ENCODE results near the gene WDR20. TPM values are rescaled to one million over a fixed set of nuclear protein-coding genes. Genes with fewer than 3 reads are reported as not detected.

Gene WDR20
- total RNA-seq, 4 donors from 2014 or later, result 21.3 to 31.3 (median 24.6) TPM

- Histone ChIP-seq H3K27me3 (no peaks in the 10 kb centered on the region), H3K9me3 (no peaks in the 10 kb centered on the region), H3K4me1 (no peaks in the 10 kb centered on the region), H3K27ac (no peak overlapping the region), H3K36me3 (no peaks in the 10 kb centered on the region), H3K4me3 (no peak overlapping the region)
- TF ChIP-seq EP300 (IDR thresholded peaks at IDR 0.05; ENCODE audit: low read depth), result no peak
- no peak for TF ChIP-seq POLR2AphosphoS5 (IDR thresholded peaks at IDR 0.05)
- TF ChIP-seq, protein P1, sequence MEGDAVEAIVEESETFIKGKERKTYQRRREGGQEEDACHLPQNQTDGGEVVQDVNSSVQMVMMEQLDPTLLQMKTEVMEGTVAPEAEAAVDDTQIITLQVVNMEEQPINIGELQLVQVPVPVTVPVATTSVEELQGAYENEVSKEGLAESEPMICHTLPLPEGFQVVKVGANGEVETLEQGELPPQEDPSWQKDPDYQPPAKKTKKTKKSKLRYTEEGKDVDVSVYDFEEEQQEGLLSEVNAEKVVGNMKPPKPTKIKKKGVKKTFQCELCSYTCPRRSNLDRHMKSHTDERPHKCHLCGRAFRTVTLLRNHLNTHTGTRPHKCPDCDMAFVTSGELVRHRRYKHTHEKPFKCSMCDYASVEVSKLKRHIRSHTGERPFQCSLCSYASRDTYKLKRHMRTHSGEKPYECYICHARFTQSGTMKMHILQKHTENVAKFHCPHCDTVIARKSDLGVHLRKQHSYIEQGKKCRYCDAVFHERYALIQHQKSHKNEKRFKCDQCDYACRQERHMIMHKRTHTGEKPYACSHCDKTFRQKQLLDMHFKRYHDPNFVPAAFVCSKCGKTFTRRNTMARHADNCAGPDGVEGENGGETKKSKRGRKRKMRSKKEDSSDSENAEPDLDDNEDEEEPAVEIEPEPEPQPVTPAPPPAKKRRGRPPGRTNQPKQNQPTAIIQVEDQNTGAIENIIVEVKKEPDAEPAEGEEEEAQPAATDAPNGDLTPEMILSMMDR (IDR thresholded peaks at IDR 0.05), result no peak
- no peak for TF ChIP-seq POLR2A (IDR thresholded peaks at IDR 0.05)
- 67 to 70% methylated on average over 9 of the region's 9 CpGs for WGBS, 2 donors (ENCODE audit: low coverage in 1 of 2)
- in situ Hi-C loops (cut with MboI; ENCODE audit: low pct_ligation_motif_present in 1 of 4, low pct_unique_long_range_greater_than_20kb in 1 of 4, low sequenced_read_pairs in 3 of 4) (no loop called here), intact Hi-C loops (cut with DNase I; ENCODE audit: low total_unique reads) (no loop called here)
- DNase-seq, result no peak
Observed at GRCh38 chr14:102246071-102246470, 106.4 kb downstream of the WDR20 start.

- DNase-seq, result no peak
- 83% methylated on average over 6 to 8 of the region's 8 CpGs for WGBS, 2 donors (ENCODE audit: low coverage in 1 of 2)
- Histone ChIP-seq H3K9me3 (no peaks in the 10 kb centered on the region), H3K36me3 (no peaks in the 10 kb centered on the region), H3K4me3 (no peak overlapping the region), H3K27ac (no peak overlapping the region), H3K27me3 (no peaks in the 10 kb centered on the region), H3K4me1 (no peaks in the 10 kb centered on the region)
- no peak for TF ChIP-seq EP300 (IDR thresholded peaks at IDR 0.05; ENCODE audit: low read depth)
- TF ChIP-seq, protein P1 (IDR thresholded peaks at IDR 0.05), result no peak
- TF ChIP-seq POLR2A (IDR thresholded peaks at IDR 0.05), result no peak
- no peak for TF ChIP-seq POLR2AphosphoS5 (IDR thresholded peaks at IDR 0.05)
- in situ Hi-C loops (cut with MboI; ENCODE audit: low pct_ligation_motif_present in 1 of 4, low pct_unique_long_range_greater_than_20kb in 1 of 4, low sequenced_read_pairs in 3 of 4) (no loop called here), intact Hi-C loops (cut with DNase I; ENCODE audit: low total_unique reads) (no loop called here)
Observed at GRCh38 chr14:102248121-102248520, 108.4 kb downstream of the WDR20 start.

- Histone ChIP-seq H3K27ac (no peak overlapping the region), H3K36me3 (no peaks in the 10 kb centered on the region), H3K4me1 (no peaks in the 10 kb centered on the region), H3K27me3 (no peaks in the 10 kb centered on the region), H3K4me3 (no peak overlapping the region), H3K9me3 (no peaks in the 10 kb centered on the region)
- intact Hi-C loops (cut with DNase I; ENCODE audit: low total_unique reads), result no loop called here
- no peak for TF ChIP-seq POLR2AphosphoS5 (IDR thresholded peaks at IDR 0.05)
- TF ChIP-seq, protein P1 (IDR thresholded peaks at IDR 0.05), result no peak
- TF ChIP-seq POLR2A (IDR thresholded peaks at IDR 0.05), result no peak
- TF ChIP-seq EP300 (IDR thresholded peaks at IDR 0.05; ENCODE audit: low read depth), result no peak
- DNase-seq, result no peak
- WGBS, 2 donors (ENCODE audit: low coverage in 1 of 2), result 90 to 92% methylated on average over 8 to 12 of the region's 12 CpGs
- in situ Hi-C loops (cut with MboI; ENCODE audit: low pct_ligation_motif_present in 1 of 4, low pct_unique_long_range_greater_than_20kb in 1 of 4, low sequenced_read_pairs in 3 of 4), result no loop called here
Observed at GRCh38 chr14:102249041-102249440, 109.3 kb downstream of the WDR20 start.

- Histone ChIP-seq H3K4me1 (no peaks in the 10 kb centered on the region), H3K27ac (no peak overlapping the region), H3K9me3 (no peaks in the 10 kb centered on the region), H3K4me3 (no peak overlapping the region), H3K36me3 (no peaks in the 10 kb centered on the region), H3K27me3 (no peaks in the 10 kb centered on the region)
- intact Hi-C loops (cut with DNase I; ENCODE audit: low total_unique reads), result no loop called here
- no peak for DNase-seq
- 95% methylated on average over 6 of the region's 6 CpGs; no CpG with 5 or more reads in 1 of the 2 donors for WGBS, 2 donors (ENCODE audit: low coverage in 1 of 2)
- no peak for TF ChIP-seq POLR2A (IDR thresholded peaks at IDR 0.05)
- no peak for TF ChIP-seq EP300 (IDR thresholded peaks at IDR 0.05; ENCODE audit: low read depth)
- TF ChIP-seq, protein P1 (IDR thresholded peaks at IDR 0.05), result no peak
- in situ Hi-C loops (cut with MboI; ENCODE audit: low pct_ligation_motif_present in 1 of 4, low pct_unique_long_range_greater_than_20kb in 1 of 4, low sequenced_read_pairs in 3 of 4), result no loop called here
Observed at GRCh38 chr14:102249981-102250380, 110.3 kb downstream of the WDR20 start.
